Measurements from ENCODE around the gene PEX19.

DNA sequence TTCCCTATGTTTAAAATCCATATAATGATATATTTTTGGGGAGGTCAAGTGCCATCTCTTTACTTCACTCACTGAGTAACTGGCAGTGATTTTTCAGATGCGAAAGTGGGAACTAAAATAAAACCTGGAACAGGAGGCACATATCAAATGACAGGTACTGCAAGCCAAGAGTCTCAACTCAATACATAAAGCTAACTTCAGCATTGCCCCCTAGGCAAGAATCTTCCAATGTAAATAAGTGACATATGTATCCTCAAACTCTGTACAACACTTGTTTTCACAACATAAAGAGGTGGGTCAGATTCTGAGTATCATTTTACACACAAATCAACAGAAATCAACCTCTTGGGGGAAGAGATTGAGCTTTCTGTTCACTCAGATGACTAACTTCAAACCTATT lies 40.7 kb downstream of the PEX19 start:
- no peak for TF ChIP-seq CTCF (IDR thresholded peaks at IDR 0.05)
- TF ChIP-seq POLR2A (IDR thresholded peaks at IDR 0.05) = no peak
